ENCODE measurements around the gene GLB1L.

GLB1L gene

GRCh38 chr2:219228911-219229304, 16.3 kb downstream of the GLB1L start:
- CTCF ChIA-PET: interaction anchor here (1.1 to 5.2 kb wide), 10 partner anchors 9 to 67 kb away, joined by 3 to 41 read pairs (median 6); partner anchors contain the start of genes GLB1L, STK16, TUBA4A and TUBA4B
- WGBS (ENCODE audit: insufficient coverage): 1% methylated on average over 16 of the region's 19 CpGs
- no peaks in the 10 kb centered on the region for H3K27me3 ChIP-seq (replicated peaks in 2 of 5; ENCODE audit: control insufficient read depth in 4 of 5, insufficient read depth in 5 of 5, low read length in 4 of 5)
- peaks cover 20 to 52% (median 31%) of the 10 kb centered on the region in 4 experiments for H3K36me3 ChIP-seq (ENCODE audit: control insufficient read depth in 4 of 4, insufficient read depth in 4 of 4, low read length in 3 of 4)
- H3K4me3 ChIP-seq (ENCODE audit: control insufficient read depth in 1 of 7, extremely low read depth in 1 of 7, insufficient read depth in 4 of 7, low read depth in 2 of 7, low read length in 6 of 7): peak overlapping the region; percentile 60 to 98 (median 91)
- H3K9me3 ChIP-seq (ENCODE audit: control extremely low read depth in 1 of 5, control insufficient read depth in 4 of 5, insufficient read depth in 2 of 5, low read depth in 1 of 5, low read length in 4 of 5): no peaks in the 10 kb centered on the region
- DNase-seq: no peak
- H3K4me1 ChIP-seq (ENCODE audit: control extremely low read depth in 1 of 4, control insufficient read depth in 4 of 4, insufficient read depth in 4 of 4, low read length in 3 of 4): peaks cover 10 to 41% (median 36%) of the 10 kb centered on the region in 4 experiments
- peak overlapping the region; percentile 85 to 90 for H3K27ac ChIP-seq (ENCODE audit: insufficient read depth in 1 of 2, low read depth in 1 of 2, low read length in 2 of 2, poor library complexity in 1 of 2, severe bottlenecking in 2 of 2)
- POLR2A ChIA-PET: interaction anchor here (0.7 to 2.0 kb wide), 5 partner anchors 10 to 26 kb away, joined by 3 to 12 read pairs (median 4); partner anchors contain the start of genes ABCB6, GLB1L, STK16 and TUBA4A

- no peaks in the 10 kb centered on the region for H3K9me3 ChIP-seq (ENCODE audit: control extremely low read depth in 1 of 5, control insufficient read depth in 4 of 5, insufficient read depth in 2 of 5, low read depth in 1 of 5, low read length in 4 of 5)
- no peak for DNase-seq
- peaks cover 10 to 41% (median 36%) of the 10 kb centered on the region in 4 experiments for H3K4me1 ChIP-seq (ENCODE audit: control extremely low read depth in 1 of 4, control insufficient read depth in 4 of 4, insufficient read depth in 4 of 4, low read length in 3 of 4)
- peaks cover 21 to 52% (median 31%) of the 10 kb centered on the region in 4 experiments for H3K36me3 ChIP-seq (ENCODE audit: control insufficient read depth in 4 of 4, insufficient read depth in 4 of 4, low read length in 3 of 4)
- WGBS (ENCODE audit: insufficient coverage): 35% methylated on average over 6 of the region's 7 CpGs
- H3K4me3 ChIP-seq (ENCODE audit: control insufficient read depth in 1 of 7, extremely low read depth in 1 of 7, insufficient read depth in 4 of 7, low read depth in 2 of 7, low read length in 6 of 7): peak overlapping the region; percentile 60 to 98 (median 91)
- CTCF ChIA-PET: interaction anchor here (1.5 to 5.2 kb wide), 5 partner anchors 13 to 198 kb away, joined by 3 to 41 read pairs (median 15); partner anchors contain the start of genes GLB1L, STK16, TUBA4A and TUBA4B
- POLR2A ChIA-PET: interaction anchor here (0.6 to 2.0 kb wide), 5 partner anchors 9 to 415 kb away, joined by 3 to 12 read pairs (median 4); partner anchors contain the start of genes ABCB6, GLB1L, STK16 and TUBA4A
- peak overlapping the region; percentile 85 to 90 for H3K27ac ChIP-seq (ENCODE audit: insufficient read depth in 1 of 2, low read depth in 1 of 2, low read length in 2 of 2, poor library complexity in 1 of 2, severe bottlenecking in 2 of 2)
- no peaks in the 10 kb centered on the region for H3K27me3 ChIP-seq (replicated peaks in 2 of 5; ENCODE audit: control insufficient read depth in 4 of 5, insufficient read depth in 5 of 5, low read length in 4 of 5)
Measured at GRCh38 chr2:219228041-219228910, 17.0 kb downstream of the GLB1L start.

- DNase-seq: peak in 1 of 3 donors; percentile 26
- Histone ChIP-seq H3K36me3 (ENCODE audit: control insufficient read depth in 4 of 4, insufficient read depth in 4 of 4, low read length in 3 of 4) (peaks cover 20 to 64% (median 43%) of the 10 kb centered on the region in 4 experiments), H3K9me3 (ENCODE audit: control extremely low read depth in 1 of 5, control insufficient read depth in 4 of 5, insufficient read depth in 2 of 5, low read depth in 1 of 5, low read length in 4 of 5) (no peaks in the 10 kb centered on the region), H3K27me3 (replicated peaks in 2 of 5; ENCODE audit: control insufficient read depth in 4 of 5, insufficient read depth in 5 of 5, low read length in 4 of 5) (no peaks in the 10 kb centered on the region), H3K4me1 (ENCODE audit: control extremely low read depth in 1 of 4, control insufficient read depth in 4 of 4, insufficient read depth in 4 of 4, low read length in 3 of 4) (peaks cover 7 to 33% (median 29%) of the 10 kb centered on the region in 4 experiments), H3K27ac (ENCODE audit: insufficient read depth in 1 of 2, low read depth in 1 of 2, low read length in 2 of 2, poor library complexity in 1 of 2, severe bottlenecking in 2 of 2) (no peak overlapping the region), H3K4me3 (ENCODE audit: control insufficient read depth in 1 of 7, extremely low read depth in 1 of 7, insufficient read depth in 4 of 7, low read depth in 2 of 7, low read length in 6 of 7) (no peak overlapping the region)
- POLR2A ChIA-PET: no interaction called here
- CTCF ChIA-PET: interaction anchor here (1.3 kb wide), 1 partner anchor 68 kb away, joined by 3 read pairs; no protein-coding TSS in a partner anchor
- WGBS (ENCODE audit: insufficient coverage): 37% methylated on average over 3 of the region's 3 CpGs
Measured at GRCh38 chr2:219225350-219225749, 19.9 kb downstream of the GLB1L start.

- Histone ChIP-seq H3K4me3 (ENCODE audit: control insufficient read depth in 1 of 7, extremely low read depth in 1 of 7, insufficient read depth in 4 of 7, low read depth in 2 of 7, low read length in 6 of 7) (no peak overlapping the region), H3K4me1 (ENCODE audit: control extremely low read depth in 1 of 4, control insufficient read depth in 4 of 4, insufficient read depth in 4 of 4, low read length in 3 of 4) (peaks cover 6 to 35% (median 27%) of the 10 kb centered on the region in 4 experiments), H3K36me3 (ENCODE audit: control insufficient read depth in 4 of 4, insufficient read depth in 4 of 4, low read length in 3 of 4) (peaks cover 23 to 70% (median 51%) of the 10 kb centered on the region in 4 experiments), H3K27me3 (replicated peaks in 2 of 5; ENCODE audit: control insufficient read depth in 4 of 5, insufficient read depth in 5 of 5, low read length in 4 of 5) (no peaks in the 10 kb centered on the region), H3K27ac (ENCODE audit: insufficient read depth in 1 of 2, low read depth in 1 of 2, low read length in 2 of 2, poor library complexity in 1 of 2, severe bottlenecking in 2 of 2) (no peak overlapping the region), H3K9me3 (ENCODE audit: control extremely low read depth in 1 of 5, control insufficient read depth in 4 of 5, insufficient read depth in 2 of 5, low read depth in 1 of 5, low read length in 4 of 5) (no peaks in the 10 kb centered on the region)
- no peak for DNase-seq
- 98% methylated on average over 27 of the region's 31 CpGs for WGBS (ENCODE audit: insufficient coverage)
- ChIA-PET POLR2A (no interaction called here), CTCF (interaction anchor here (0.8 to 1.4 kb wide), 3 partner anchors 18 to 24 kb away, joined by 3 to 6 read pairs (median 3); partner anchors contain the start of genes GLB1L and STK16)
Measured at GRCh38 chr2:219223831-219224610, 21.2 kb downstream of the GLB1L start.

- Histone ChIP-seq H3K36me3 (ENCODE audit: control insufficient read depth in 4 of 4, insufficient read depth in 4 of 4, low read length in 3 of 4) (peaks cover 23 to 69% (median 51%) of the 10 kb centered on the region in 4 experiments), H3K4me3 (ENCODE audit: control insufficient read depth in 1 of 7, extremely low read depth in 1 of 7, insufficient read depth in 4 of 7, low read depth in 2 of 7, low read length in 6 of 7) (no peak overlapping the region), H3K9me3 (ENCODE audit: control extremely low read depth in 1 of 5, control insufficient read depth in 4 of 5, insufficient read depth in 2 of 5, low read depth in 1 of 5, low read length in 4 of 5) (no peaks in the 10 kb centered on the region), H3K4me1 (ENCODE audit: control extremely low read depth in 1 of 4, control insufficient read depth in 4 of 4, insufficient read depth in 4 of 4, low read length in 3 of 4) (peaks cover 6 to 41% (median 32%) of the 10 kb centered on the region in 4 experiments), H3K27ac (ENCODE audit: insufficient read depth in 1 of 2, low read depth in 1 of 2, low read length in 2 of 2, poor library complexity in 1 of 2, severe bottlenecking in 2 of 2) (no peak overlapping the region), H3K27me3 (replicated peaks in 2 of 5; ENCODE audit: control insufficient read depth in 4 of 5, insufficient read depth in 5 of 5, low read length in 4 of 5) (no peaks in the 10 kb centered on the region)
- ChIA-PET CTCF (interaction anchor here (0.9 to 17.2 kb wide), 4 partner anchors 10 to 63 kb away, joined by 3 to 238 read pairs (median 3); partner anchors contain the start of genes CNPPD1 and SLC23A3), POLR2A (interaction anchor here (1.1 kb wide), 1 partner anchor 32 kb away, joined by 3 read pairs; the partner anchor contains the start of gene TUBA4A)
- 98% methylated on average over 16 of the region's 16 CpGs for WGBS (ENCODE audit: insufficient coverage)
- no peak for DNase-seq
Measured at GRCh38 chr2:219221957-219222518, 23.2 kb downstream of the GLB1L start.

- peaks cover 23 to 58% (median 50%) of the 10 kb centered on the region in 4 experiments for H3K36me3 ChIP-seq (ENCODE audit: control insufficient read depth in 4 of 4, insufficient read depth in 4 of 4, low read length in 3 of 4)
- 94% methylated on average over 15 of the region's 19 CpGs for WGBS (ENCODE audit: insufficient coverage)
- no peak for DNase-seq
- ChIA-PET POLR2A (no interaction called here), CTCF (interaction anchor here (0.9 to 17.2 kb wide), 7 partner anchors 9 to 148 kb away, joined by 3 to 238 read pairs (median 3); partner anchors contain the start of genes CNPPD1 and SLC23A3)
- H3K4me3 ChIP-seq (ENCODE audit: control insufficient read depth in 1 of 7, extremely low read depth in 1 of 7, insufficient read depth in 4 of 7, low read depth in 2 of 7, low read length in 6 of 7): no peak overlapping the region
- peaks cover 6 to 46% (median 37%) of the 10 kb centered on the region in 4 experiments for H3K4me1 ChIP-seq (ENCODE audit: control extremely low read depth in 1 of 4, control insufficient read depth in 4 of 4, insufficient read depth in 4 of 4, low read length in 3 of 4)
- no peak overlapping the region for H3K27ac ChIP-seq (ENCODE audit: insufficient read depth in 1 of 2, low read depth in 1 of 2, low read length in 2 of 2, poor library complexity in 1 of 2, severe bottlenecking in 2 of 2)
- H3K27me3 ChIP-seq (replicated peaks in 2 of 5; ENCODE audit: control insufficient read depth in 4 of 5, insufficient read depth in 5 of 5, low read length in 4 of 5): no peaks in the 10 kb centered on the region
- H3K9me3 ChIP-seq (ENCODE audit: control extremely low read depth in 1 of 5, control insufficient read depth in 4 of 5, insufficient read depth in 2 of 5, low read depth in 1 of 5, low read length in 4 of 5): no peaks in the 10 kb centered on the region
Measured at GRCh38 chr2:219220652-219221402, 24.4 kb downstream of the GLB1L start.
